Nephron progenitor cell (in vitro differentiated cells): ENCODE results near the gene ARL5C.
A peak's percentile ranks its signal among the peaks of the same experiment; 100 is the strongest.

Source experiments
- DNase-seq: peaks from one replicate; pipeline ENCODE4 v3.0.0; 2021
- H3K27ac Mint-ChIP-seq: 2 replicates; pipeline ENCODE4 v1.8.0; 2021; ENCODE audit warnings: mild to moderate bottlenecking, moderate library complexity, mixed read lengths
- H3K27me3 Mint-ChIP-seq: 2 replicates; pipeline ENCODE4 v1.8.0; 2021; ENCODE audit warnings: mild to moderate bottlenecking, low read depth, mixed read lengths; ENCODE audit not compliant: poor library complexity
- H3K36me3 Mint-ChIP-seq: 2 replicates; pipeline ENCODE4 v1.8.0; 2021; ENCODE audit warnings: low read depth, mixed read lengths
- H3K4me1 Mint-ChIP-seq: 2 replicates; pipeline ENCODE4 v1.8.0; 2021; ENCODE audit warnings: mixed read lengths
- H3K4me3 Mint-ChIP-seq: 2 replicates; pipeline ENCODE4 v1.8.0; 2021; ENCODE audit warnings: mild to moderate bottlenecking, moderate library complexity, mixed read lengths
- H3K9me3 Mint-ChIP-seq: 2 replicates; pipeline ENCODE4 v1.8.0; 2021; ENCODE audit warnings: mild to moderate bottlenecking, moderate library complexity, mixed read lengths
- CTCF ChIP-seq: fragments of 200-600 bp; sonication (generic); IDR thresholded peaks from 2 replicates; pipeline ENCODE4 v1.5.0; 2021; ENCODE audit warnings: antibody characterized with exemption

ARL5C gene

GRCh38 chr17:39115135-39115534, 50.8 kb downstream of the ARL5C start:
- Mint-ChIP-seq H3K27me3 (peaks cover 15% of the 10 kb centered on the region), H3K9me3 (no peaks in the 10 kb centered on the region), H3K4me1 (peaks cover 27% of the 10 kb centered on the region), H3K27ac (no peak overlapping the region), H3K36me3 (no peaks in the 10 kb centered on the region), H3K4me3 (no peak overlapping the region)
- DNase-seq: no peak
- no peak for TF ChIP-seq CTCF

- Mint-ChIP-seq H3K27ac (no peak overlapping the region), H3K27me3 (peaks cover 12% of the 10 kb centered on the region), H3K4me1 (peaks cover 31% of the 10 kb centered on the region), H3K36me3 (no peaks in the 10 kb centered on the region), H3K9me3 (no peaks in the 10 kb centered on the region), H3K4me3 (no peak overlapping the region)
- DNase-seq: no peak
- no peak for TF ChIP-seq CTCF
Measured at GRCh38 chr17:39114723-39115122, 51.2 kb downstream of the ARL5C start.

GRCh38 chr17:39113871-39114270, 52.1 kb downstream of the ARL5C start:
- H3K9me3 Mint-ChIP-seq: no peaks in the 10 kb centered on the region
- H3K27ac Mint-ChIP-seq: no peak overlapping the region
- DNase-seq: no peak
- H3K36me3 Mint-ChIP-seq: no peaks in the 10 kb centered on the region
- peaks cover 9% of the 10 kb centered on the region for H3K27me3 Mint-ChIP-seq
- TF ChIP-seq CTCF: no peak
- H3K4me3 Mint-ChIP-seq: no peak overlapping the region
- peaks cover 34% of the 10 kb centered on the region for H3K4me1 Mint-ChIP-seq

- Mint-ChIP-seq H3K27me3 (peaks cover 6% of the 10 kb centered on the region), H3K4me3 (peak overlapping the region; percentile 39), H3K9me3 (no peaks in the 10 kb centered on the region), H3K27ac (no peak overlapping the region), H3K36me3 (no peaks in the 10 kb centered on the region), H3K4me1 (peaks cover 48% of the 10 kb centered on the region)
- peak; percentile 54 for DNase-seq
- no peak for TF ChIP-seq CTCF
Measured at GRCh38 chr17:39110435-39111136, 55.4 kb downstream of the ARL5C start.

GRCh38 chr17:39108461-39109375, 57.2 kb downstream of the ARL5C start:
- Mint-ChIP-seq H3K4me1 (peaks cover 42% of the 10 kb centered on the region), H3K36me3 (no peaks in the 10 kb centered on the region), H3K27ac (no peak overlapping the region), H3K27me3 (peaks cover 15% of the 10 kb centered on the region), H3K4me3 (no peak overlapping the region), H3K9me3 (no peaks in the 10 kb centered on the region)
- no peak for TF ChIP-seq CTCF
- DNase-seq: no peak
